Tibial nerve (tissue), 4 donors: ENCODE data around the gene CALR.

Experiments used
- EP300 ChIP-seq, 2 donors: sonication (generic); formaldehyde crosslinking; IDR thresholded peaks; one replicate each; pipeline ENCODE4 v1.6.1; 2017; ENCODE audit warnings: antibody characterized with exemption in 2 of 2, mild to moderate bottlenecking in 1 of 2
- POLR2A ChIP-seq, 2 donors: fragments of 450-650 bp; IDR thresholded peaks; one replicate each; pipeline ENCODE4 v1.6.1; 2017; ENCODE audit warnings: antibody characterized with exemption in 2 of 2, mild to moderate bottlenecking in 2 of 2, moderate library complexity in 2 of 2
- TF ChIP-seq, protein P1 (sequence below), 5 experiments: fragments of 200-600 bp in 3 of 5; fragments of 450-650 bp in 2 of 5; sonication (generic) in 3 of 5; IDR thresholded peaks; one replicate each; pipeline ENCODE4 v1.5.1; 2016 to 2019; ENCODE audit warnings: antibody characterized with exemption in 5 of 5, mild to moderate bottlenecking in 3 of 5, moderate library complexity in 2 of 5

DNA sequence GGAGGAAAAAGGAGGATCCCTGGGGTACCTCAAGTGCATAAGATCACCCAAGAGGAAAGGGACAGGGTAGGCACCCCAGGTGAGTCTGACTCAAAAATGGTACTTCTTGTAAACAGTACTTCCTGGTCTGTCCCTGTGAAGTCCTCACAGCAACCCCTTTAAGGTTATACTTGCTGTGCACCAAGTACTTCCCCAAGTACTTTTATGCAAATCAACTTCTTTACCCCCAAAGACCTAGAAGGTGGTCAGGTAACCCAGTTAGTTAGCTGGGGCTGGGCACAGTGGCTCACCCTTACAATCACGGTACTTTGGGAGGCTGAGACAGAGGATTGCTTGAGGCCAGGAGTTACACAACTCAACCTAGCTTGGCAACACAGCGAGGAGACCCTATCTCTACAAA lies 2.5 kb downstream of the CALR start:
- TF ChIP-seq, protein P1, sequence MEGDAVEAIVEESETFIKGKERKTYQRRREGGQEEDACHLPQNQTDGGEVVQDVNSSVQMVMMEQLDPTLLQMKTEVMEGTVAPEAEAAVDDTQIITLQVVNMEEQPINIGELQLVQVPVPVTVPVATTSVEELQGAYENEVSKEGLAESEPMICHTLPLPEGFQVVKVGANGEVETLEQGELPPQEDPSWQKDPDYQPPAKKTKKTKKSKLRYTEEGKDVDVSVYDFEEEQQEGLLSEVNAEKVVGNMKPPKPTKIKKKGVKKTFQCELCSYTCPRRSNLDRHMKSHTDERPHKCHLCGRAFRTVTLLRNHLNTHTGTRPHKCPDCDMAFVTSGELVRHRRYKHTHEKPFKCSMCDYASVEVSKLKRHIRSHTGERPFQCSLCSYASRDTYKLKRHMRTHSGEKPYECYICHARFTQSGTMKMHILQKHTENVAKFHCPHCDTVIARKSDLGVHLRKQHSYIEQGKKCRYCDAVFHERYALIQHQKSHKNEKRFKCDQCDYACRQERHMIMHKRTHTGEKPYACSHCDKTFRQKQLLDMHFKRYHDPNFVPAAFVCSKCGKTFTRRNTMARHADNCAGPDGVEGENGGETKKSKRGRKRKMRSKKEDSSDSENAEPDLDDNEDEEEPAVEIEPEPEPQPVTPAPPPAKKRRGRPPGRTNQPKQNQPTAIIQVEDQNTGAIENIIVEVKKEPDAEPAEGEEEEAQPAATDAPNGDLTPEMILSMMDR (IDR thresholded peaks at IDR 0.05), result no peak
- TF ChIP-seq POLR2A (IDR thresholded peaks at IDR 0.05) (no peak), EP300 (IDR thresholded peaks at IDR 0.05) (no peak)
